SU-DHL-6 (cell line): Measurements from ENCODE around the gene UMODL1.

Source experiments
- EZH2phosphoT487 ChIP-seq: fragments of 200-600 bp; sonication (generic), shearing (Covaris generic); conservative IDR thresholded peaks from 2 replicates; pipeline ENCODE4 v1.6.1; 2018; ENCODE audit warnings: mild to moderate bottlenecking, antibody characterized with exemption, low read length, moderate library complexity, mixed read lengths
- TF ChIP-seq, protein P1 (sequence below): fragments of 200-600 bp; sonication (generic); IDR thresholded peaks from one replicate; pipeline ENCODE4 v1.5.1; 2017; ENCODE audit warnings: antibody characterized with exemption, mild to moderate bottlenecking, low read length, moderate library complexity; ENCODE audit not compliant: insufficient read depth, poor library complexity, severe bottlenecking

DNA sequence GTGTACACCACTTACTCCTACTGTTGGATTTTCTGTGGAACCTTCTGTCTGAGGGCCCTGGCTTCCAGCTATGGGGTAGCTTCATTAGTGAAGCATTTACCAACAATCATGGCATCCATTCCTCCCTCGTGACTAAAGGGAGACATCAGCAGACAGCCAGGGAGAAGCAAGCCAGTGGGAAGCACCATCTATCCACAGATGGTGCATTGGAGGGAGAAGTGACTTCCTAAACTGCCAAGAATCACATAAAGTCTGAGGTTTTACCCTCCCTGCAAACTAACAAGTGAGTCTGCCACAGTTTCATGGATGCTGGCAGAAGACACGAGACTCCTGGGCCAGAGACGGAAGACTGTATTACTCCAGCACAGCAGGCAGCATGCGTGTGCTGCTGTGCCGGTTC is 31.4 kb downstream of the UMODL1 start:
- TF ChIP-seq, protein P1, sequence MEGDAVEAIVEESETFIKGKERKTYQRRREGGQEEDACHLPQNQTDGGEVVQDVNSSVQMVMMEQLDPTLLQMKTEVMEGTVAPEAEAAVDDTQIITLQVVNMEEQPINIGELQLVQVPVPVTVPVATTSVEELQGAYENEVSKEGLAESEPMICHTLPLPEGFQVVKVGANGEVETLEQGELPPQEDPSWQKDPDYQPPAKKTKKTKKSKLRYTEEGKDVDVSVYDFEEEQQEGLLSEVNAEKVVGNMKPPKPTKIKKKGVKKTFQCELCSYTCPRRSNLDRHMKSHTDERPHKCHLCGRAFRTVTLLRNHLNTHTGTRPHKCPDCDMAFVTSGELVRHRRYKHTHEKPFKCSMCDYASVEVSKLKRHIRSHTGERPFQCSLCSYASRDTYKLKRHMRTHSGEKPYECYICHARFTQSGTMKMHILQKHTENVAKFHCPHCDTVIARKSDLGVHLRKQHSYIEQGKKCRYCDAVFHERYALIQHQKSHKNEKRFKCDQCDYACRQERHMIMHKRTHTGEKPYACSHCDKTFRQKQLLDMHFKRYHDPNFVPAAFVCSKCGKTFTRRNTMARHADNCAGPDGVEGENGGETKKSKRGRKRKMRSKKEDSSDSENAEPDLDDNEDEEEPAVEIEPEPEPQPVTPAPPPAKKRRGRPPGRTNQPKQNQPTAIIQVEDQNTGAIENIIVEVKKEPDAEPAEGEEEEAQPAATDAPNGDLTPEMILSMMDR: no peak
- no peak for TF ChIP-seq EZH2phosphoT487
